Measurements from ENCODE around the gene NFIC. TPM values are rescaled to one million over a fixed set of nuclear protein-coding genes. Genes with fewer than 3 reads are reported as not detected.

The NFIC gene
- total and polyA plus RNA-seq, 10 of the 15 experiments (the other 5 are each of a cell fraction or from before 2014, with no cell fraction given) = 0.71 to 53.5 (median 10.2) TPM

- BruUV-seq (replicated peaks) = no TSS peak
- H4K20me1 ChIP-seq (ENCODE audit: control insufficient read depth, insufficient read depth) = no peaks in the 10 kb centered on the region
- DNase-seq (ENCODE audit: low read depth, low spot score) (no peak), ATAC-seq (no peak), FAIRE-seq (no peak)
- intact Hi-C loops (cut with micrococcal nuclease; ENCODE audit: unreplicated experiment) = no loop called here
- H3K27ac ChIP-seq (ENCODE audit: control insufficient read depth, insufficient read depth) = no peak overlapping the region
- peaks cover 2% of the 10 kb centered on the region; the same call in 1 of the 2 replicates for H3K4me1 ChIP-seq (ENCODE audit: control insufficient read depth, insufficient read depth, low read length)
- no peaks in the 10 kb centered on the region for H3K27me3 ChIP-seq (replicated peaks in 1 of 2; ENCODE audit: control insufficient read depth in 2 of 2, insufficient read depth in 2 of 2, low read length in 1 of 2)
- RAD21 ChIA-PET (ENCODE audit: unreplicated experiment) = no interaction called here
- peaks cover 7% of the 10 kb centered on the region for H3K79me2 ChIP-seq (ENCODE audit: control insufficient read depth, insufficient read depth, low read length)
- no peak overlapping the region for H3K4me3 ChIP-seq
- SMC1A ChIA-PET (ENCODE audit: uncharacterized antibody, unreplicated experiment) = no interaction called here
- peaks cover 6 to 19% of the 10 kb centered on the region in 2 experiments for H3K36me3 ChIP-seq (ENCODE audit: control insufficient read depth in 2 of 2, insufficient read depth in 2 of 2, low read length in 1 of 2)
- H3K9ac ChIP-seq (ENCODE audit: control insufficient read depth, insufficient read depth, low read length) = no peak overlapping the region
- no peak for TF ChIP-seq MEF2B (IDR thresholded peaks at IDR 0.05; ENCODE audit: partially characterized antibody, poor library complexity, severe bottlenecking)
- TF ChIP-seq ATF2 (IDR thresholded peaks at IDR 0.05; ENCODE audit: low read length) = no peak
- TF ChIP-seq EED (IDR thresholded peaks at IDR 0.05; ENCODE audit: low read depth) = no peak
- TF ChIP-seq MTA2 (IDR thresholded peaks at IDR 0.05; ENCODE audit: low read depth) = no peak
- TF ChIP-seq RELA (IDR thresholded peaks at IDR 0.05; ENCODE audit: borderline replicate concordance, partially characterized antibody) = no peak
- TF ChIP-seq ZBTB33 (IDR thresholded peaks at IDR 0.05) = no peak
- TF ChIP-seq CEBPB (IDR thresholded peaks at IDR 0.05; ENCODE audit: borderline replicate concordance in 1 of 2, low read depth in 2 of 2, low read length in 2 of 2) = no peak
- TF ChIP-seq MYB (IDR thresholded peaks at IDR 0.05; ENCODE audit: borderline replicate concordance, low read depth, low read length) = no peak
- TF ChIP-seq NFYA (IDR thresholded peaks at IDR 0.05; ENCODE audit: borderline replicate concordance, low read depth, low read length) = no peak
- TF ChIP-seq POLR2AphosphoS5 (IDR thresholded peaks at IDR 0.05; ENCODE audit: low read length) = no peak
- no peak for TF ChIP-seq E2F8 (IDR thresholded peaks at IDR 0.05; ENCODE audit: low read depth, partially characterized antibody)
- POLR2A ChIA-PET = no interaction called here
- CTCF ChIA-PET = no interaction called here
- 94% methylated on average over 17 of the region's 18 CpGs for WGBS (ENCODE audit: insufficient coverage, insufficient replicate concordance, low lambda C conversion rate, missing lambda C conversion rate)
- H3K4me2 ChIP-seq (ENCODE audit: control insufficient read depth, insufficient read depth) = no peak overlapping the region
- H3K9me3 ChIP-seq (replicated peaks; ENCODE audit: control insufficient read depth, insufficient read depth, low read length) = no peaks in the 10 kb centered on the region; the same call in 2 of the 3 replicates
- H2AFZ ChIP-seq (ENCODE audit: control insufficient read depth, low read depth, low read length) = no peak overlapping the region
- in situ Hi-C loops (cut with MboI) = no loop called here
Measured at GRCh38 chr19:3494559-3494958, 128.2 kb downstream of the NFIC start.
